Ectodermal cell (in vitro differentiated cells): ENCODE measurements around the gene CCDC137.

ENCODE experiments used
- H3K27ac ChIP-seq: 2 replicates; pipeline ENCODE4 v1.7.0; 2013; ENCODE audit warnings: mild to moderate bottlenecking, low read depth, low read length; ENCODE audit not compliant: insufficient read depth, poor library complexity, severe bottlenecking
- H3K27me3 ChIP-seq: 2 replicates; pipeline ENCODE4 v1.7.0; 2013; ENCODE audit warnings: mild to moderate bottlenecking, low read length; ENCODE audit not compliant: insufficient read depth, control insufficient read depth, poor library complexity, severe bottlenecking
- H3K36me3 ChIP-seq: one replicate; pipeline ENCODE4 v1.7.0; 2013; ENCODE audit warnings: low read length; ENCODE audit not compliant: control insufficient read depth, insufficient read depth
- H3K4me1 ChIP-seq: one replicate; pipeline ENCODE4 v1.7.0; 2013; ENCODE audit warnings: low read length; ENCODE audit not compliant: control insufficient read depth, insufficient read depth
- H3K4me3 ChIP-seq: 2 replicates; pipeline ENCODE4 v1.7.0; 2013; ENCODE audit warnings: low read depth, low read length, control low read depth; ENCODE audit not compliant: insufficient read depth
- H3K9me3 ChIP-seq: 2 replicates; pipeline ENCODE4 v1.7.0; 2013; ENCODE audit warnings: mild to moderate bottlenecking, low read length, moderate library complexity; ENCODE audit not compliant: control insufficient read depth
- WGBS, 2 experiments: methylation state at CpG; one replicate each; pipeline ENCODE4 v1.1.7; 2013; ENCODE audit warnings: missing lambda C conversion rate in 2 of 2; 5-methylcytosine and 5-hydroxymethylcytosine counted together

CCDC137 gene

GRCh38 chr17:81700353-81701287 lies 34.1 kb downstream of the CCDC137 start:
- Histone ChIP-seq H3K36me3 (peaks cover 33% of the 10 kb centered on the region), H3K27me3 (no peaks in the 10 kb centered on the region), H3K27ac (no peak overlapping the region), H3K9me3 (no peaks in the 10 kb centered on the region), H3K4me1 (peaks cover 15% of the 10 kb centered on the region), H3K4me3 (no peak overlapping the region)
- 94 to 95% methylated on average over 25 of the region's 25 CpGs for WGBS, 2 experiments

- no peak overlapping the region for H3K27ac ChIP-seq
- 89 to 92% methylated on average over 23 of the region's 23 CpGs for WGBS, 2 experiments
- peaks cover 15% of the 10 kb centered on the region for H3K4me1 ChIP-seq
- H3K36me3 ChIP-seq = peaks cover 32% of the 10 kb centered on the region
- no peaks in the 10 kb centered on the region for H3K9me3 ChIP-seq
- peak overlapping the region; percentile 99 for H3K4me3 ChIP-seq
- no peaks in the 10 kb centered on the region for H3K27me3 ChIP-seq
Measured at GRCh38 chr17:81701288-81702071, 34.9 kb downstream of the CCDC137 start.

- H3K27me3 ChIP-seq = no peaks in the 10 kb centered on the region
- H3K4me1 ChIP-seq = peaks cover 15% of the 10 kb centered on the region
- peak within 1 kb of the TSS; percentile 6 for H3K27ac ChIP-seq
- 0% methylated on average over 102 of the region's 102 CpGs for WGBS, 2 experiments
- no peaks in the 10 kb centered on the region for H3K9me3 ChIP-seq
- peak within 1 kb of the TSS; percentile 99 for H3K4me3 ChIP-seq
- H3K36me3 ChIP-seq = peaks cover 42% of the 10 kb centered on the region
Measured at GRCh38 chr17:81702934-81703746, 36.6 kb downstream of the CCDC137 start, which contains the start of gene MRPL12. MRPL12 (plus strand) TSS chr17:81703367; CDS start chr17:81703502, 135 bp downstream.

GRCh38 chr17:81703747-81704654 lies 37.5 kb downstream of the CCDC137 start:
- 37 to 38% methylated on average over 27 of the region's 27 CpGs for WGBS, 2 experiments
- Histone ChIP-seq H3K4me3 (peak overlapping the region; percentile 99), H3K9me3 (no peaks in the 10 kb centered on the region), H3K27ac (no peak overlapping the region), H3K27me3 (no peaks in the 10 kb centered on the region), H3K4me1 (peaks cover 15% of the 10 kb centered on the region), H3K36me3 (peaks cover 33% of the 10 kb centered on the region)

GRCh38 chr17:81705518-81706231 lies 39.1 kb downstream of the CCDC137 start:
- Histone ChIP-seq H3K4me1 (peaks cover 25% of the 10 kb centered on the region), H3K36me3 (peaks cover 27% of the 10 kb centered on the region), H3K4me3 (no peak overlapping the region), H3K27me3 (peaks cover 10% of the 10 kb centered on the region), H3K27ac (no peak overlapping the region), H3K9me3 (no peaks in the 10 kb centered on the region)
- WGBS, 2 experiments = 96 to 97% methylated on average over 30 of the region's 30 CpGs

- Histone ChIP-seq H3K27me3 (peaks cover 15% of the 10 kb centered on the region), H3K9me3 (no peaks in the 10 kb centered on the region), H3K4me3 (no peak overlapping the region), H3K36me3 (peaks cover 23% of the 10 kb centered on the region), H3K27ac (no peak overlapping the region), H3K4me1 (peaks cover 30% of the 10 kb centered on the region)
- 95 to 96% methylated on average over 17 of the region's 17 CpGs for WGBS, 2 experiments
Measured at GRCh38 chr17:81706232-81706611, 39.7 kb downstream of the CCDC137 start.

GRCh38 chr17:81706757-81707624 lies 40.5 kb downstream of the CCDC137 start:
- Histone ChIP-seq H3K4me1 (peaks cover 26% of the 10 kb centered on the region), H3K27me3 (peaks cover 23% of the 10 kb centered on the region), H3K4me3 (no peak overlapping the region), H3K27ac (no peak overlapping the region), H3K36me3 (peaks cover 17% of the 10 kb centered on the region), H3K9me3 (no peaks in the 10 kb centered on the region)
- 95% methylated on average over 54 of the region's 54 CpGs for WGBS, 2 experiments
